SK-N-SH treated with all-trans-retinoic acid at 6 μM for 48 hours (cell line): Measurements from ENCODE around the gene PDILT.

Experiments
- PPARA ChIP-seq: fragments of 250-450 bp; sonication (Bioruptor Pico); IDR thresholded peaks from 2 replicates; pipeline ENCODE4 v1.5.0; 2020; ENCODE audit warnings: mild to moderate bottlenecking, borderline replicate concordance
- ZNF8 ChIP-seq: fragments of 450-650 bp; formaldehyde crosslinking; IDR thresholded peaks from 2 replicates; pipeline ENCODE4 v1.5.0; 2020; ENCODE audit warnings: mild to moderate bottlenecking, moderate library complexity
- TF ChIP-seq, protein P1 (sequence below): fragments of 250-450 bp; sonication (Bioruptor Pico); IDR thresholded peaks from 2 replicates; pipeline ENCODE4 v1.8.0; 2020; ENCODE audit warnings: mild to moderate bottlenecking, moderate library complexity, borderline replicate concordance
- TF ChIP-seq, protein P2 (sequence below): fragments of 250-450 bp; sonication (Bioruptor Pico); IDR thresholded peaks from 2 replicates; pipeline ENCODE4 v1.5.0; 2020; ENCODE audit warnings: mild to moderate bottlenecking, moderate library complexity

DNA sequence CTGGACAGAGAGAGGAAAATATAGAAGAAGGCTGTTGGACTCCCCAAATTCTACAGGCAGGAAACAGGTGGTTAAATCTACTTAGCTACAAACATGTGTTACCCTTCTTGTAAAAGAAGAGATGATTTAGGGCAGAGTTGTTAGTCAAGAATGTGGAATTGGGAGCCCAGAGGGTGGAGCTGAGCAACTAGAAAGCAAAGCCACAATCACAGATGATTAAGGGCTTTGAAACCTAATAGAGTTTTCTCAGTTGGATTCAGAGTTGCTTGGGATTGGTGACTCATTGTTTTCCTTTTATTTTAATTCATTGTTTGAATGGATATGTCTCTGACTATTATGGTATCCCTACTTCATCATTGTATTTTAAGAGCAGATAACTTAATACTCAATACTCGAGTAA is 11.0 kb upstream of the PDILT start:
- no peak for TF ChIP-seq PPARA (CRISPR knock-in tag)
- no peak for TF ChIP-seq ZNF8
- TF ChIP-seq, protein P1, sequence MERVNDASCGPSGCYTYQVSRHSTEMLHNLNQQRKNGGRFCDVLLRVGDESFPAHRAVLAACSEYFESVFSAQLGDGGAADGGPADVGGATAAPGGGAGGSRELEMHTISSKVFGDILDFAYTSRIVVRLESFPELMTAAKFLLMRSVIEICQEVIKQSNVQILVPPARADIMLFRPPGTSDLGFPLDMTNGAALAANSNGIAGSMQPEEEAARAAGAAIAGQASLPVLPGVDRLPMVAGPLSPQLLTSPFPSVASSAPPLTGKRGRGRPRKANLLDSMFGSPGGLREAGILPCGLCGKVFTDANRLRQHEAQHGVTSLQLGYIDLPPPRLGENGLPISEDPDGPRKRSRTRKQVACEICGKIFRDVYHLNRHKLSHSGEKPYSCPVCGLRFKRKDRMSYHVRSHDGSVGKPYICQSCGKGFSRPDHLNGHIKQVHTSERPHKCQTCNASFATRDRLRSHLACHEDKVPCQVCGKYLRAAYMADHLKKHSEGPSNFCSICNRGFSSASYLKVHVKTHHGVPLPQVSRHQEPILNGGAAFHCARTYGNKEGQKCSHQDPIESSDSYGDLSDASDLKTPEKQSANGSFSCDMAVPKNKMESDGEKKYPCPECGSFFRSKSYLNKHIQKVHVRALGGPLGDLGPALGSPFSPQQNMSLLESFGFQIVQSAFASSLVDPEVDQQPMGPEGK (CRISPR knock-in tag), result no peak
- TF ChIP-seq, protein P2, sequence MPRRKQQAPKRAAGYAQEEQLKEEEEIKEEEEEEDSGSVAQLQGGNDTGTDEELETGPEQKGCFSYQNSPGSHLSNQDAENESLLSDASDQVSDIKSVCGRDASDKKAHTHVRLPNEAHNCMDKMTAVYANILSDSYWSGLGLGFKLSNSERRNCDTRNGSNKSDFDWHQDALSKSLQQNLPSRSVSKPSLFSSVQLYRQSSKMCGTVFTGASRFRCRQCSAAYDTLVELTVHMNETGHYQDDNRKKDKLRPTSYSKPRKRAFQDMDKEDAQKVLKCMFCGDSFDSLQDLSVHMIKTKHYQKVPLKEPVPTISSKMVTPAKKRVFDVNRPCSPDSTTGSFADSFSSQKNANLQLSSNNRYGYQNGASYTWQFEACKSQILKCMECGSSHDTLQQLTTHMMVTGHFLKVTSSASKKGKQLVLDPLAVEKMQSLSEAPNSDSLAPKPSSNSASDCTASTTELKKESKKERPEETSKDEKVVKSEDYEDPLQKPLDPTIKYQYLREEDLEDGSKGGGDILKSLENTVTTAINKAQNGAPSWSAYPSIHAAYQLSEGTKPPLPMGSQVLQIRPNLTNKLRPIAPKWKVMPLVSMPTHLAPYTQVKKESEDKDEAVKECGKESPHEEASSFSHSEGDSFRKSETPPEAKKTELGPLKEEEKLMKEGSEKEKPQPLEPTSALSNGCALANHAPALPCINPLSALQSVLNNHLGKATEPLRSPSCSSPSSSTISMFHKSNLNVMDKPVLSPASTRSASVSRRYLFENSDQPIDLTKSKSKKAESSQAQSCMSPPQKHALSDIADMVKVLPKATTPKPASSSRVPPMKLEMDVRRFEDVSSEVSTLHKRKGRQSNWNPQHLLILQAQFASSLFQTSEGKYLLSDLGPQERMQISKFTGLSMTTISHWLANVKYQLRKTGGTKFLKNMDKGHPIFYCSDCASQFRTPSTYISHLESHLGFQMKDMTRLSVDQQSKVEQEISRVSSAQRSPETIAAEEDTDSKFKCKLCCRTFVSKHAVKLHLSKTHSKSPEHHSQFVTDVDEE, result no peak
